NCI-H446 (cell line): Measurements from ENCODE around the gene FDPS.
"Not testable (repeated sequence)": the region's sequence is repeated elsewhere in the genome, so short reads cannot be mapped to it uniquely, and the experiment has no call there.

Experiments
- DNase-seq, 2 experiments: peaks; one replicate each; lab custom pipeline; 2025; lab: John Stamatoyannopoulos, UW

The FDPS gene

GRCh38 chr1:155285631-155286044 lies 23.0 kb upstream of the FDPS start:
- DNase-seq: no peak

- no peak for DNase-seq
These were observed 22.1 kb upstream of the FDPS start for GRCh38 chr1:155286544-155286943.

GRCh38 chr1:155287987-155288543 lies 20.6 kb upstream of the FDPS start:
- DNase-seq: no peak

- not testable (repeated sequence) for DNase-seq
These were observed 17.7 kb upstream of the FDPS start for GRCh38 chr1:155291006-155291405.

GRCh38 chr1:155293086-155293749 lies 15.4 kb upstream of the FDPS start:
- DNase-seq: no peak

- no peak for DNase-seq
These were observed 14.0 kb upstream of the FDPS start for GRCh38 chr1:155294520-155295182.

- DNase-seq: no peak
These were observed 13.3 kb upstream of the FDPS start for GRCh38 chr1:155295183-155295941.

GRCh38 chr1:155295942-155296267 lies 12.8 kb upstream of the FDPS start:
- no peak for DNase-seq

GRCh38 chr1:155296661-155297060 lies 12.0 kb upstream of the FDPS start:
- no peak for DNase-seq

- no peak for DNase-seq
These were observed 11.3 kb upstream of the FDPS start for GRCh38 chr1:155297384-155297783.

GRCh38 chr1:155300024-155300423 lies 8.6 kb upstream of the FDPS start:
- DNase-seq: no peak

GRCh38 chr1:155300553-155301329 lies 7.9 kb upstream of the FDPS start:
- DNase-seq: no peak

GRCh38 chr1:155301342-155301841 lies 7.3 kb upstream of the FDPS start, which contains the start of gene PKLR:
TSS of gene PKLR (minus strand) at chr1:155301438. CDS start at chr1:155301395, 43 bp downstream.
- DNase-seq: no peak

- no peak for DNase-seq
These were observed 4.1 kb upstream of the FDPS start for GRCh38 chr1:155304558-155305063.

GRCh38 chr1:155305881-155306391 lies 2.7 kb upstream of the FDPS start:
- no peak for DNase-seq

GRCh38 chr1:155307247-155307740 lies 1.4 kb upstream of the FDPS start:
- peak in 1 of 2 experiments; percentile 40 for DNase-seq

- DNase-seq: peak in 1 of 2 experiments; percentile 44
These were observed 856 bp downstream of the FDPS start for GRCh38 chr1:155309423-155310021.

GRCh38 chr1:155313261-155313660 lies 4.6 kb downstream of the FDPS start:
- peak in 1 of 2 experiments; percentile 37 for DNase-seq

GRCh38 chr1:155316922-155317321 lies 8.3 kb downstream of the FDPS start:
- no peak for DNase-seq

GRCh38 chr1:155318082-155318481 lies 9.4 kb downstream of the FDPS start:
- DNase-seq: no peak

GRCh38 chr1:155319536-155319935 lies 10.9 kb downstream of the FDPS start:
- DNase-seq: no peak
